Measurements from ENCODE around the gene PRDM2.
"Not testable (repeated sequence)": the region's sequence is repeated elsewhere in the genome, so short reads cannot be mapped to it uniquely, and the experiment has no call there.

Gene PRDM2

DNA sequence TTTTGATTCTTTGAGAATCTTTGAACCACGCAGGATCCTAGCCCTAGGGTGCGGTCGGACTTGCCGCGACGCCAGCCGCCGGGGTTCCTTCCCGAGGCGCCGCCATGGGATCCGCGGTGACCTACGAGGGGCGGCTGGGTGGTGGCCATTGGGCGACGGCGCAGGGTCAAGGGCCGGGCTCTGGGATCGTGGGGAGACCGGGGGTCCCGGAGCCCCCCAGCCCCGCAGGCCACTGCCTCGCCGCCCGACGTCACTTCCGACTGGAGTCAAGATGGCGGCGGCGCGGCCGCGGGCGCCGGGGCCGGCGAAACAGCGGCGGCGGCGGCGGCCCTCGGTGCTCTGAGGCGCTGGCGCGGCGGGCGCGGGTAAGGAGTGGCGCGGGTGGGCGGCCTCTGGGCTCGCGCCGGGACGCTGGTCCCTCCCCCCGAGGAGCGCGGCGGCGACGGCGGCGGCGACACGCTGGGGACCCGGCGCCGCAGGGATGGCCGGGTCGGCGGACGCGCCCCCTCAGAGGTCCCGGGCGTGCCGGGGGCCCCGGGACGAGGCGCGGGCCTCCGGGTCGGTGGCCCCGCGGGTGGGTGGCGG lies at the start of gene PRDM2:
PRDM2 (plus strand) TSS at position 253 of the 585 bp plus-strand sequence. CDS start 15,418 bp downstream, outside the sequence.
- peak; percentile 21 to 56 for DNase-seq (ENCODE audit: low read depth in 1 of 2, low spot score in 1 of 2)

DNA sequence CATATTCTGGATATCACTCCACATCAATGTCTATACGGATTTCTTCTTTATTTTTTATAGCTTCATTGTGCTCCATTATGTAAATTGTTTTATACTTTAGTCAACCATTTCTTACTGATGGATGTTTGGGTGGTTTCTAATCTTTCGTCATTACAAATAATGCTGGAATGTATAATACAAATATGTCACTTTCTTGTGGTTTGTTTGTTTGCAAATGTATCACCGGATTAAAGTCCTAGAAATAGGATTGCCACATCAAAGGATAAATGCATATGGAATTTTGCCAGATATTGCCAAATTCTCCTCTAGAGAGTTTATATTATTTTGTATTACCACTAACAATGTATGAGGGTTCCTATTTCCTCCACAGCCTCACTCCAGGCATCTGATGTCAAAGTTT lies 48.7 kb upstream of the PRDM2 start:
- DNase-seq (ENCODE audit: low read depth in 1 of 2, low spot score in 1 of 2): no peak

DNA sequence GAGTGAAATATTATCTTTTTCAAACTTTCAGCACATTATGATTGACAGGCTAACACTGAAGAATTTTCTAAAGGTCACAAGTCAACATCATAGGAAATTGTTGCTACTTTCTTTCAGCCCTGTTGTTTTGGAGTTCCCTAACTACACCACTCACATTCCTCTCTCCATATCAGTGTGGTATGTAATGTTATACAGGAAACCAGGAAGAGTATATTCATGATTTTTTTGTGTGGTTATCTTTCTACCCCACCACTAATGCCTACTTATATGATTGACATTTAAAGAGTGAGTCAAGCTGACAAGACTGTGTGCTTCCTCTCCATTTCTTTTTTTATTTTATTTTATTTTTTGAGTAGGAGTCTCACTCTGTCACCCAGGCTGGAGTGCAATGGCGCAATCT lies 47.8 kb upstream of the PRDM2 start:
- no peak for DNase-seq (ENCODE audit: low read depth in 1 of 2, low spot score in 1 of 2)

DNA sequence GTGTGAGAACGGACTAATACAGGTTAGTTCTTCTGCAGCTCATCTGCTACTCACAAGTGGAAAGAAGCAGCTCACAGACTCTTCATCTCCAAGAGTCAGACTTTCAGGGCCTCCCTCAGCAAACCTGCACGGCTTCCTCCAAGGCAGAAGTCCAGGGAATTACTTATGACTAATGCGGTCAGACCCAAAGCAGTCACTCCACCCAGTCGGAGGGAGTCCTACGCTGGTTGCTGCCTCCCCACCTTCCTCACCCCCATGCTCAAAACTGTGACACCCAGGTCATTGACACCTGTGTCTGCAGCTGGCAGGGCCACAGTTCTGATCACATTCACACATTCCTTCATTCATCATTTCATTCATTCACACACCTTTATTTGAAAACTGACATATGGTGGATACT lies 38.4 kb upstream of the PRDM2 start:
- DNase-seq (ENCODE audit: low read depth in 1 of 2, low spot score in 1 of 2): no peak

DNA sequence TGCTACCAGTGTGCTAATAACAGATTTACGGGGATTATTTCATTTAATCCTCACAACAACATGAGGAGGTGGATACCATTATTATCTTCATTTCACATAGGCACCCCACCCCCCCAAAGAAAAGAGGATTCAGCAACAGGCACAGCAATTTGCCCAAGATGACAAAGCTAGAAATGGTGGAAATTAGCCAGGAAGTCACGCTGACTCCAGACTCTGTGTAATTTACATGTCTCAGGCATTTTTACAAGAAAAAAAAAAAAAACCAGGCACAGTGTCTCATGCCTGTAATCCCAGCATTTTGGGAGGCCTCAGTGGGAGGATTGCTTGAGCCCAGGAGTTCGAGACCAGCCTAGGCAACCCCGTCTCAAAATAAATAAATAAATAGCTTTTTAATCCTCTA lies 37.5 kb upstream of the PRDM2 start:
- DNase-seq (ENCODE audit: low read depth in 1 of 2, low spot score in 1 of 2): no peak

GRCh38 chr1:13663969-13664368 lies 36.0 kb upstream of the PRDM2 start:
- no peak for DNase-seq (ENCODE audit: low read depth in 1 of 2, low spot score in 1 of 2)

DNA sequence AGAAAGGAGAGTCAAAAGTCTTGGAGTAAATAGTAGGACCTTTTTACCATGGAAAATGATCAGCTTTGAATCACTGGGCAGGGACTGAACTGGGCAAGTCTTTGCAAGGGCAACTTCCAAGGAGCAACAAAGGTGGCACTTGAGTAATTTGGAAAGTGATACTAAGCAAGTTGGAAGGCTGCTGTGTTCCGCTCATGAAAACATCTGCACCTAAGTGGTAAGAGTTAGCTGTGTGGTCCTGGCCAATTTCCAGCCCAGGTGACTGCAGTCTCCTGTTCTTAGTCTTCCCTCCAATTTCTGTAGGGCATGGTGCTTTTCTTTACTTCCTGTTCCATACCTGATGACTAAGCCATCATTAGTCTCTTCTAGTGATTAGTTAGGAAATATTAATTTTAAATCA lies 35.5 kb upstream of the PRDM2 start:
- no peak for DNase-seq (ENCODE audit: low read depth in 1 of 2, low spot score in 1 of 2)

DNA sequence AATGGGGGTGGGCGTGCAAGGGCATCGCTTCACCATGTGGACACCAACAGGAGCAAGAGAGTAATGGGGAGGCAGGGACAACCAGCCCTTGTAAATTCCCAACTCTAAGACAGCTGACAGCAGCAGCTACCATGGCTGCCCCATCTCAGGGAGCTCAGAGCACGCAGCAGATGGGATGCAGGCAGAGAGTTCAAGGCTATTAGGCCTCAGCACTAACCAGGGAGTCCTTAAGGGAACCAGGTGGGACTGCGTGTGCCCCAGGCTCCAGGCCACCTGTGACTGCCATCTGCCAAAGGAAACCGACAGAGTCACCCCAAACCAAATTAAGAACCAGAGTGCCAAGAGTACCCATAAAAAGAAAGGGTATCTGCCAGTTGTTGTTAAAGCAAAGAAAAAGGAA lies 33.7 kb upstream of the PRDM2 start:
- no peak for DNase-seq (ENCODE audit: low read depth in 1 of 2, low spot score in 1 of 2)

DNA sequence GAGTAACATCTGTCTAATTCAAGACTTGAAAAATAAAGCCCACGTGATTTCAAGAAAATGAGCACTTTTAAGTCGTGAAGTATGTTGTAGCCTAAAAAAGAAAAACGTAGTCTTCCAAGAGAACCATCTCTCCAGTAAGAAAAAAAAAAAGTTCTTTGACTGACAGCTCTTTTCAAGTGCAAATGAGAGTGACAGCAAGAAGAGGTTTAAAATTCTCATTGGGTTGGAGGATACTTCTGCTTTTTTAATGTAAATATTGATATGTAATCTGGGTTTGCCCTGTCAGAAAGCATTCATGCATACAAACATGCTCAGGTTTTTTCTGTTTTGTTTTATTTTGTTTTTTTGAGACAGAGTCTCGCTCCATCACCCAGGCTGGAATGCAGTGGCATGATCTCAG lies 32.3 kb upstream of the PRDM2 start:
- DNase-seq (ENCODE audit: low read depth in 1 of 2, low spot score in 1 of 2): no peak

DNA sequence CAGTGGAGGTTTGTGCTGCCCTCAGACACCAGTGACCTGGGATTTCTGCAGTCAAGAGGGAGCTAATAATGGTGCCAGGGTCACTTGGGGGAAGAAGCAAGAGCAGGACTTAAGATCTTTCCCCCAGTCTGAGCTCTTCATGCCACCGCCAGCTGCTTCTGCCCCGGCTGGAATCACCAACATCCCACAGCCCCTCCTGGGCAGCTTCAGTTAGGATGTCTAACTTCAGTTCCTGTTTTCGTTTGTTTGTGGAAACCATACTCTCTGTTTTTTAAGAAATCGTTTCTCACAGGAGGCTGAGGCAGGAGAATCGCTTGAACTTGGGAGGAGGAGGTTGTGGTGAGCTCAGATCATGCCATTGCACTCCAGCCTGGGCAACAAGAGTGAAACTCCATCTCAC lies 25.6 kb upstream of the PRDM2 start:
- DNase-seq (ENCODE audit: low read depth in 1 of 2, low spot score in 1 of 2): no peak

DNA sequence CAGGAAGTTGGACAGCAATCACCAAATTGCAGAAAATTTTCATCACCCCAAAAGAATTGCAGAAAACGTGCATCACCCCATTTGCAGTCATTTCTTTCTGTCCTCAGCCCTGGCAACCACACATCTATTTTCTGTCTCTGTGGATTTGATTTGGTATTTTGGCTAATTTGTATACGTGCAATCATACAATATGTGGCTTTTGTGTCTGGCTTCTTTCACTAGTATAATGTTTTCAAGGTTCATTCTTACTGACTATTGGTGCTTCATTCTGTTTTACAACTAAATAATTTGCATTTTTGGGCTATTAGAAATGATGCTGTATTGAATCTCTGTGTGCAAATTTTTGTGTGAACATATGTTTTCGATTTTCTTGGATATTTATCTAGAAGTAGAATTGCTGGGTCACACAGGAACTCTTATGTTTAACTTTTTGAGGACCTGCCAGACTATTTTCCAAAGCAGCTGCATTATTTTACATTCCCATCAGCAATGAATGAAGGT lies 24.8 kb upstream of the PRDM2 start:
- DNase-seq (ENCODE audit: low read depth in 1 of 2, low spot score in 1 of 2): no peak

- DNase-seq (ENCODE audit: low read depth in 1 of 2, low spot score in 1 of 2): no peak
Measured at GRCh38 chr1:13677896-13678295, 22.1 kb upstream of the PRDM2 start.

DNA sequence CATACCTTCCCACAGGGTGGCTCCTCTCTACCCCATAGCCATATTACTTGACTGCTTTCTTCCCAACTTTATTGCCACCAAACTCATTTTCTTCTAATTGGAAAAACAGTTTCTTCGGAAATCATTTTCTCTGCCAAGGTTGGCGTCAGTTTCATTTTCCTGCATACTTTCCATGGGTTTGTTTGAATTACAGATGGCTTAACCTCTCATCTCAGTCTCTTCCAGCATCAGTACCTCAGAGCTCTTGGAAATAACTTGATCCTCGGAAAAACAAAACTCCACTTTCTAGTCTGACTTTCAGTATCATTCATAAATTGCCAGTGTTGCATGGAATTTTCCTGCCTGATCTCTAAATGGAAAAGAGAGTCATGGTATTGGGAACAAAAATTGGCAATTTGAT lies 20.3 kb upstream of the PRDM2 start:
- DNase-seq (ENCODE audit: low read depth in 1 of 2, low spot score in 1 of 2): no peak

DNA sequence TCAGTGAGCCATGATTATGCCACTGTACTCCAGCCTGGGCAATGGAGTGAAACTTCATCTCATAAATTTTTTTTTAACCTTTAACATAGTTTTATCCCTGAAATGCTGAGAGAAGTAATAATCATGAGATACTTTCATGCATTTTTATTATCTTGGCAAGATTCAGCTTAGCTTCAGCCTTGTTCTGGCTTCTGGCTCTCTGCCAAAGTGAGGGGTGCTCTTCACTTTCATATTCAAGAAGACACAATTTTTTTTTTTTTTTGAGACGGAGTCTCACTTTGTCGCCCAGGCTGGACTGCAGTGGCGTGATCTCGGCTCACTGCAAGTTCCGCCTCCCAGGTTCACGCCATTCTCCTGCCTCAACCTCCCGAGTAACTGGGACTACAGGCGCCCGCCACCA lies 19.4 kb upstream of the PRDM2 start:
- DNase-seq (ENCODE audit: low read depth in 1 of 2, low spot score in 1 of 2): not testable (repeated sequence)

DNA sequence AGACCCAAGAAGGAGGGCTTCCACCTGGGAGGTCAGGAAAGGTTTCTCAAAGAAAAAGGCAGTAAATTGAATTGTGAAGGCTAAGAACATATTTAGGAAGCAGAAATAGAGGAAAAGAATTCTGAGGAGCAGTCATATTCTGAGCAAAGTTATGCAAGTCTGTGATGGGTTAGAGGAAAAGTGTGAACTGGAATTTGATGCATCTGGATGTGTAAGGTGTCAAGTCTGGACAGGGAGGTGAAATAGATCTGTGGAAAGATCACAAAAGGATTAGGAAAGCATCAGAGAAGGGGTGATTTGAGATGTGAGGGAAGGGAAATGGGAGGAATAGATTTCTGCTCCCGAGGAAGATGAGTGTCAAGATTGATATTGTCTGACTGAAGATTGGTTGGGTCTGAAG lies 18.1 kb upstream of the PRDM2 start:
- DNase-seq (ENCODE audit: low read depth in 1 of 2, low spot score in 1 of 2): no peak

- DNase-seq (ENCODE audit: low read depth in 1 of 2, low spot score in 1 of 2): no peak
Measured at GRCh38 chr1:13682444-13682843, 17.5 kb upstream of the PRDM2 start.

GRCh38 chr1:13683206-13683605 lies 16.8 kb upstream of the PRDM2 start:
- no peak for DNase-seq (ENCODE audit: low read depth in 1 of 2, low spot score in 1 of 2)

GRCh38 chr1:13687151-13687715 lies 12.8 kb upstream of the PRDM2 start:
- no peak for DNase-seq (ENCODE audit: low read depth in 1 of 2, low spot score in 1 of 2)

DNA sequence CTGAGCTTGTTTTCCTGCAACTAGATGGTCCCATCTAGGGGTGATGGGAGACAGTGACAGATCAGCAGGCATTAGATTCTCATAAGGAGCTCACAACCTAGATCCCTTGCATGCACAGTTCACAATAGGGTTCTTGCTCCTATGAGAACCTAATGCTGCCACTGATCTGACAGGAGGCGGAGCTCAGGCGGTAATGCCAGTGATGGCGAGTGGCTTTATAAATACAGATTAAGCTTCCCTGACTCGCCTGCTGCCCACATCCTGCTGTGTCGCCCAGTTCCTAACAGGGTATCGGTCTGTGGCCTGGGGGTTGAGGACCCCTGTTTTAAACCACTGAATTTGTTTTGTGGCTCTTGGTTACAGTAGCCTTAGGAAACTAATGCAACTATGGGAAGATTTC lies 6.9 kb upstream of the PRDM2 start:
- DNase-seq (ENCODE audit: low read depth in 1 of 2, low spot score in 1 of 2): not testable (repeated sequence)

DNA sequence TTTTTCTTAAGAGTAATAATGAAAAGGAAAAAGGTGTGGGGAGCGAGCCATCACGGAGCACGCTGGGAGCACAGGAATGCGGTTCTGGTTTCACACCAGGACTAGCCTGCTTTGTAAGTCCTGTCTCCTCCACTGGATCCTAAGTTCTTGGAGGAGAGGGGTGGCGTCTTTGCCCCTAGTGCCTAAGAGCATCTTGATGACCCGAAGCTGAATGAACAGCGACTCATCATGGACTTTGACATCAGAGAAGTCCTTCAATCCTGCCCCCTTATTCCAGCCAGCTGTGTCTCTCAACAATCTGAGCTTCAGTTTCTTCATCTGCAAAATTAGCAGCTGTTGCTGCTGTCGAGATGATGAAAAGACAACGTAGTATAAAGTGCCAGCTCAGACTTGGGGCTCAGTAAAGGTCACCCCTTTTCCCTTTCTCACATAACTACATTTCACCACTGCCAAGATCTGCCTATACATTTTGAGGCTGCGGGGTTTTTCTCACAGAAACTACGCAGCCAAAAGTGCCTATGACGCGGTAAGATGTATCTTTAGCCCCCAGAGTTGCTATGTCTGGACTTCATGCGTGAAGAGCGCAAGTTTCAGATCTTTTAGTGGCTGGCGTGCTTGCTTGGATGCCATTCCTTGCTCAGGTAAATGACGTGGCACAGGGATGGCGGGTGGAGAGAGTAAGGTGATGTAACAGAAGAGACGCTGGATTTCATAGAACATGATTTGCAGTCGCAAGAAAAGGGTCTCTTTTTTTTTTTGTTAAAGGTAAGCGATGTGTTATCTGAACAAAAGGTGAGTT lies 4.9 kb upstream of the PRDM2 start:
- DNase-seq (ENCODE audit: low read depth in 1 of 2, low spot score in 1 of 2): no peak

- no peak for DNase-seq (ENCODE audit: low read depth in 1 of 2, low spot score in 1 of 2)
Measured at GRCh38 chr1:13697738-13698137, 2.2 kb upstream of the PRDM2 start.

- DNase-seq (ENCODE audit: low read depth in 1 of 2, low spot score in 1 of 2): no peak
Measured at GRCh38 chr1:13699510-13699909, 478 bp upstream of the PRDM2 start.
